Keratinocyte (primary cell): ENCODE data around the gene MAD1L1.

ENCODE experiments used
- CTCF ChIP-seq, 3 experiments: IDR thresholded peaks in 1 of 3; conservative IDR thresholded peaks in 1 of 3; optimal IDR thresholded peaks in 1 of 3; 2 replicates in 2 of 3; 3 replicates in 1 of 3; pipeline versions ENCODE3 to v1.5.1; 2011; ENCODE audit warnings: low read length in 3 of 3, mild to moderate bottlenecking in 3 of 3, moderate library complexity in 2 of 3, control low read depth in 1 of 3, inconsistent platforms in 1 of 3; ENCODE audit not compliant: insufficient read depth in 2 of 3; ENCODE audit errors: extremely low read depth in 1 of 3
- EZH2 ChIP-seq: IDR thresholded peaks from one replicate; pipeline ENCODE4 v1.6.1; 2012; ENCODE audit warnings: inconsistent platforms, mild to moderate bottlenecking, low read length, moderate library complexity

- no peak for TF ChIP-seq CTCF (optimal IDR thresholded peaks at IDR 0.05 in 1 of 3, IDR thresholded peaks at IDR 0.05 in 1 of 3, conservative IDR thresholded peaks at IDR 0.05 in 1 of 3; ENCODE audit: extremely low read depth in 1 of 3, insufficient read depth in 2 of 3, low read length in 3 of 3)
- no peak for TF ChIP-seq EZH2
Measured at GRCh38 chr7:2162959-2163358, 69.8 kb downstream of the MAD1L1 start.
